Endodermal cell (in vitro differentiated cells): ENCODE results near the gene BMI1. TPM values are rescaled to one million over a fixed set of nuclear protein-coding genes. Genes with fewer than 3 reads are reported as not detected.

Source experiments
- DNase-seq: peaks from one replicate; pipeline ENCODE4 v3.0.0-alpha.2; 2017
- H3K27ac ChIP-seq: 2 replicates; pipeline ENCODE4 v1.5.1; 2013; ENCODE audit warnings: mild to moderate bottlenecking, low read depth, low read length, moderate library complexity
- H3K27me3 ChIP-seq: 2 replicates; pipeline ENCODE4 v1.6.1; 2013; ENCODE audit warnings: mild to moderate bottlenecking, low read length, moderate library complexity; ENCODE audit not compliant: insufficient read depth, control insufficient read depth, poor library complexity, severe bottlenecking
- H3K36me3 ChIP-seq: 2 replicates; pipeline ENCODE4 v1.7.0; 2013; ENCODE audit warnings: mild to moderate bottlenecking, low read length, moderate library complexity; ENCODE audit not compliant: control insufficient read depth, insufficient read depth
- H3K4me1 ChIP-seq: one replicate; pipeline ENCODE4 v1.7.0; 2013; ENCODE audit warnings: low read length; ENCODE audit not compliant: control insufficient read depth, insufficient read depth
- H3K4me3 ChIP-seq: 2 replicates; pipeline ENCODE4 v1.5.1; 2013; ENCODE audit warnings: mild to moderate bottlenecking, low read length, moderate library complexity
- H3K9ac ChIP-seq: 2 replicates; pipeline ENCODE4 v1.6.1; 2013; ENCODE audit warnings: mild to moderate bottlenecking, low read length, moderate library complexity; ENCODE audit not compliant: poor library complexity, severe bottlenecking; ENCODE audit errors: extremely low read depth
- H3K9me3 ChIP-seq: 2 replicates; pipeline ENCODE4 v1.6.1; 2013; ENCODE audit warnings: mild to moderate bottlenecking, low read length, moderate library complexity; ENCODE audit not compliant: control insufficient read depth
- H3K27ac Mint-ChIP-seq: 2 replicates; pipeline ENCODE4 v1.8.0; 2020; ENCODE audit warnings: mixed read lengths
- H3K27me3 Mint-ChIP-seq: 2 replicates; pipeline ENCODE4 v1.8.0; 2021; ENCODE audit warnings: mild to moderate bottlenecking, mixed read lengths; ENCODE audit not compliant: insufficient read depth
- H3K36me3 Mint-ChIP-seq: 2 replicates; pipeline ENCODE4 v1.8.0; 2020; ENCODE audit warnings: low read depth, mixed read lengths
- H3K4me1 Mint-ChIP-seq: 2 replicates; pipeline ENCODE4 v1.8.0; 2020; ENCODE audit warnings: mixed read lengths
- H3K4me3 Mint-ChIP-seq: 2 replicates; pipeline ENCODE4 v1.8.0; 2020; ENCODE audit warnings: mild to moderate bottlenecking, moderate library complexity, mixed read lengths
- H3K9me3 Mint-ChIP-seq: 2 replicates; pipeline ENCODE4 v1.8.0; 2020; ENCODE audit warnings: mild to moderate bottlenecking, mixed read lengths
- WGBS, 2 experiments: methylation state at CpG; one replicate each; pipeline versions ENCODE4 v1.1.5 to v1.1.7; 2013; ENCODE audit warnings: missing lambda C conversion rate in 2 of 2, mixed read lengths in 1 of 2; ENCODE audit not compliant: insufficient coverage in 1 of 2, insufficient read length in 1 of 2; 5-methylcytosine and 5-hydroxymethylcytosine counted together
- total RNA-seq, 2 donors: library from RNA; stranded (reverse); fragmentation: NEBNext Ultra II Directional in 1 of 2; extraction: Animal tissue kit (Norgen Biotek cat#: 25700) in 1 of 2; gene quantifications; 2 replicates in 1 of 2; 3 replicates in 1 of 2; pipeline ENCODE4 v1.2.1, GENCODE V29; 2021
- TF ChIP-seq, protein P1 (sequence below): fragments of 200-600 bp; sonication (generic); conservative IDR thresholded peaks from 2 replicates; pipeline ENCODE4 v1.5.0; 2021; ENCODE audit warnings: antibody characterized with exemption, mild to moderate bottlenecking

The BMI1 gene
- total RNA-seq, 2 donors from 2014 or later: 12.2 to 15.5 TPM

GRCh38 chr10:22366435-22366703 lies 45.5 kb downstream of the BMI1 start:
- Histone ChIP-seq H3K9ac (no peak overlapping the region), H3K4me1 (no peaks in the 10 kb centered on the region), H3K4me3 (no peak overlapping the region), H3K27ac (no peak overlapping the region), H3K27me3 (no peaks in the 10 kb centered on the region), H3K9me3 (no peaks in the 10 kb centered on the region), H3K36me3 (no peaks in the 10 kb centered on the region)
- Mint-ChIP-seq H3K9me3 (no peaks in the 10 kb centered on the region), H3K4me3 (no peak overlapping the region), H3K36me3 (no peaks in the 10 kb centered on the region), H3K4me1 (no peaks in the 10 kb centered on the region), H3K27me3 (no peaks in the 10 kb centered on the region), H3K27ac (no peak overlapping the region)
- TF ChIP-seq, protein P1, sequence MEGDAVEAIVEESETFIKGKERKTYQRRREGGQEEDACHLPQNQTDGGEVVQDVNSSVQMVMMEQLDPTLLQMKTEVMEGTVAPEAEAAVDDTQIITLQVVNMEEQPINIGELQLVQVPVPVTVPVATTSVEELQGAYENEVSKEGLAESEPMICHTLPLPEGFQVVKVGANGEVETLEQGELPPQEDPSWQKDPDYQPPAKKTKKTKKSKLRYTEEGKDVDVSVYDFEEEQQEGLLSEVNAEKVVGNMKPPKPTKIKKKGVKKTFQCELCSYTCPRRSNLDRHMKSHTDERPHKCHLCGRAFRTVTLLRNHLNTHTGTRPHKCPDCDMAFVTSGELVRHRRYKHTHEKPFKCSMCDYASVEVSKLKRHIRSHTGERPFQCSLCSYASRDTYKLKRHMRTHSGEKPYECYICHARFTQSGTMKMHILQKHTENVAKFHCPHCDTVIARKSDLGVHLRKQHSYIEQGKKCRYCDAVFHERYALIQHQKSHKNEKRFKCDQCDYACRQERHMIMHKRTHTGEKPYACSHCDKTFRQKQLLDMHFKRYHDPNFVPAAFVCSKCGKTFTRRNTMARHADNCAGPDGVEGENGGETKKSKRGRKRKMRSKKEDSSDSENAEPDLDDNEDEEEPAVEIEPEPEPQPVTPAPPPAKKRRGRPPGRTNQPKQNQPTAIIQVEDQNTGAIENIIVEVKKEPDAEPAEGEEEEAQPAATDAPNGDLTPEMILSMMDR: no peak
- DNase-seq: no peak

- TF ChIP-seq, protein P1: no peak
- Mint-ChIP-seq H3K36me3 (no peaks in the 10 kb centered on the region), H3K9me3 (no peaks in the 10 kb centered on the region), H3K27me3 (no peaks in the 10 kb centered on the region), H3K4me1 (no peaks in the 10 kb centered on the region), H3K27ac (no peak overlapping the region), H3K4me3 (no peak overlapping the region)
- Histone ChIP-seq H3K9me3 (no peaks in the 10 kb centered on the region), H3K4me1 (no peaks in the 10 kb centered on the region), H3K36me3 (no peaks in the 10 kb centered on the region), H3K9ac (no peak overlapping the region), H3K27ac (no peak overlapping the region), H3K27me3 (no peaks in the 10 kb centered on the region), H3K4me3 (no peak overlapping the region)
- 39% methylated on average over 2 of the region's 2 CpGs; no CpG with 5 or more reads in 1 of the 2 experiments for WGBS, 2 experiments
- no peak for DNase-seq
Measured at GRCh38 chr10:22366771-22367170, 45.9 kb downstream of the BMI1 start.

- Histone ChIP-seq H3K9ac (no peak overlapping the region), H3K27me3 (no peaks in the 10 kb centered on the region), H3K4me3 (no peak overlapping the region), H3K36me3 (no peaks in the 10 kb centered on the region), H3K9me3 (no peaks in the 10 kb centered on the region), H3K27ac (no peak overlapping the region), H3K4me1 (no peaks in the 10 kb centered on the region)
- Mint-ChIP-seq H3K9me3 (no peaks in the 10 kb centered on the region), H3K27me3 (no peaks in the 10 kb centered on the region), H3K4me3 (no peak overlapping the region), H3K4me1 (no peaks in the 10 kb centered on the region), H3K27ac (no peak overlapping the region), H3K36me3 (no peaks in the 10 kb centered on the region)
- TF ChIP-seq, protein P1: no peak
- WGBS, 2 experiments: no CpG with 5 or more reads among the region's 1 CpG
- no peak for DNase-seq
Measured at GRCh38 chr10:22367471-22367870, 46.6 kb downstream of the BMI1 start.
